Activated CD8-positive, alpha-beta T cell treated with anti-CD3 and anti-CD28 coated beads for 36 hours (primary cell): ENCODE measurements around the gene ITGBL1. TPM values are rescaled to one million over a fixed set of nuclear protein-coding genes. Genes with fewer than 3 reads are reported as not detected.

ENCODE experiments used
- ATAC-seq: fragments of 200-7000 bp; cut with Tn5 transposase; one replicate; pipeline ENCODE4 v1.10.0; 2021; ENCODE audit warnings: mild to moderate bottlenecking, moderate library complexity
- CTCF ChIA-PET: fragments of 350-600 bp; sonication (Branson Sonifier 250); formaldehyde crosslinking; loops from one replicate; lab custom pipeline; 2021; ENCODE audit warnings: antibody characterized with exemption; lab: Charles Lee
- POLR2A ChIA-PET: fragments of 350-600 bp; sonication (Branson Sonifier 250); formaldehyde crosslinking; loops from one replicate; lab custom pipeline; 2021; ENCODE audit warnings: antibody characterized with exemption; lab: Charles Lee
- DNase-seq: peaks from one replicate; pipeline ENCODE4 v3.0.0-alpha.2; 2020
- H3K27ac Mint-ChIP-seq: one replicate; pipeline ENCODE4 v1.8.0; 2021; ENCODE audit warnings: mild to moderate bottlenecking, mixed read lengths
- H3K27me3 Mint-ChIP-seq: one replicate; pipeline ENCODE4 v1.8.0; 2021; ENCODE audit warnings: mixed read lengths
- H3K36me3 Mint-ChIP-seq: one replicate; pipeline ENCODE4 v1.8.0; 2021; ENCODE audit warnings: low read depth, mixed read lengths
- H3K4me1 Mint-ChIP-seq: one replicate; pipeline ENCODE4 v1.8.0; 2021; ENCODE audit warnings: low read depth, mixed read lengths
- H3K4me3 Mint-ChIP-seq: one replicate; pipeline ENCODE4 v1.8.0; 2021; ENCODE audit warnings: mild to moderate bottlenecking, moderate library complexity, mixed read lengths
- H3K9me3 Mint-ChIP-seq: one replicate; pipeline ENCODE4 v1.8.0; 2021; ENCODE audit warnings: mixed read lengths
- CTCF ChIP-seq: fragments of 200-600 bp; IDR thresholded peaks from one replicate; pipeline ENCODE4 v1.8.0; 2022; ENCODE audit warnings: antibody characterized with exemption, mild to moderate bottlenecking
- intact Hi-C: fragments of 100-400 bp; cut with micrococcal nuclease; formaldehyde crosslinking; loops from one replicate; pipeline ENCODE4 v1.10.0; 2022
- total RNA-seq, 2 experiments: library from RNA; stranded (reverse); gene quantifications; one replicate each; pipeline ENCODE4 v1.2.3, GENCODE V29; 2021

Gene ITGBL1
- total RNA-seq, 2 experiments from 2014 or later: not detected

- intact Hi-C loops: no loop called here
- Mint-ChIP-seq H3K4me1 (no peaks in the 10 kb centered on the region), H3K27me3 (peaks cover 6% of the 10 kb centered on the region), H3K36me3 (no peaks in the 10 kb centered on the region), H3K4me3 (no peak overlapping the region), H3K27ac (no peak overlapping the region), H3K9me3 (no peaks in the 10 kb centered on the region)
- POLR2A ChIA-PET: no interaction called here
- DNase-seq: no peak
- ATAC-seq: no peak
- CTCF ChIA-PET: no interaction called here
- TF ChIP-seq CTCF: no peak
Measured at GRCh38 chr13:101434486-101434885, 18.0 kb upstream of the ITGBL1 start.

- intact Hi-C loops: no loop called here
- H3K4me3 Mint-ChIP-seq: no peak overlapping the region
- DNase-seq (no peak), ATAC-seq (no peak)
- TF ChIP-seq CTCF: no peak
- no peak overlapping the region for H3K27ac Mint-ChIP-seq
- peaks cover 3% of the 10 kb centered on the region for H3K27me3 Mint-ChIP-seq
- POLR2A ChIA-PET: no interaction called here
- no peaks in the 10 kb centered on the region for H3K4me1 Mint-ChIP-seq
- H3K36me3 Mint-ChIP-seq: no peaks in the 10 kb centered on the region
- H3K9me3 Mint-ChIP-seq: no peaks in the 10 kb centered on the region
- CTCF ChIA-PET: interaction anchor here (0.9 kb wide), 1 partner anchor 10 kb away, joined by 3 read pairs; no protein-coding TSS in a partner anchor
Measured at GRCh38 chr13:101447852-101448251, 4.6 kb upstream of the ITGBL1 start.

GRCh38 chr13:101449790-101450748, 2.4 kb upstream of the ITGBL1 start:
- intact Hi-C loops: no loop called here
- no peak for ATAC-seq
- Mint-ChIP-seq H3K9me3 (no peaks in the 10 kb centered on the region), H3K4me1 (no peaks in the 10 kb centered on the region), H3K27ac (no peak overlapping the region), H3K4me3 (no peak overlapping the region), H3K36me3 (no peaks in the 10 kb centered on the region), H3K27me3 (peaks cover 17% of the 10 kb centered on the region)
- no peak for TF ChIP-seq CTCF
- DNase-seq: no peak
- ChIA-PET CTCF (no interaction called here), POLR2A (no interaction called here)

- no peaks in the 10 kb centered on the region for H3K9me3 Mint-ChIP-seq
- intact Hi-C loops: no loop called here
- ATAC-seq: no peak
- H3K27me3 Mint-ChIP-seq: peaks cover 19% of the 10 kb centered on the region
- H3K4me1 Mint-ChIP-seq: no peaks in the 10 kb centered on the region
- H3K36me3 Mint-ChIP-seq: no peaks in the 10 kb centered on the region
- no peak overlapping the region for H3K27ac Mint-ChIP-seq
- ChIA-PET POLR2A (no interaction called here), CTCF (no interaction called here)
- H3K4me3 Mint-ChIP-seq: no peak overlapping the region
- no peak for DNase-seq
- TF ChIP-seq CTCF: no peak
Measured at GRCh38 chr13:101450749-101451130, 1.7 kb upstream of the ITGBL1 start.

- Mint-ChIP-seq H3K4me3 (no peak overlapping the region), H3K27me3 (peaks cover 19% of the 10 kb centered on the region), H3K27ac (no peak overlapping the region), H3K36me3 (no peaks in the 10 kb centered on the region), H3K4me1 (no peaks in the 10 kb centered on the region), H3K9me3 (no peaks in the 10 kb centered on the region)
- no peak for TF ChIP-seq CTCF
- CTCF ChIA-PET: no interaction called here
- intact Hi-C loops: no loop called here
- ATAC-seq: no peak
- POLR2A ChIA-PET: no interaction called here
- no peak for DNase-seq
Measured at GRCh38 chr13:101451641-101452040, 834 bp upstream of the ITGBL1 start.
